HepG2 (cell line): ENCODE results near the gene STOM. TPM values are rescaled to one million over a fixed set of nuclear protein-coding genes. Genes with fewer than 3 reads are reported as not detected.

Source experiments
- AGO1 ChIP-seq: fragments of 200-400 bp; formaldehyde crosslinking; IDR thresholded peaks from 2 replicates; pipeline ENCODE4 v1.6.1; 2017; ENCODE audit warnings: mild to moderate bottlenecking, low read depth, low read length, moderate library complexity; ENCODE audit not compliant: poor library complexity, severe bottlenecking
- ARID2 ChIP-seq: sonication (generic); formaldehyde crosslinking; IDR thresholded peaks from 2 replicates; pipeline ENCODE4 v1.8.1; 2022; ENCODE audit warnings: mild to moderate bottlenecking, missing genetic modification reagents, borderline replicate concordance
- ARID5B ChIP-seq: IDR thresholded peaks from 2 replicates; pipeline ENCODE4 v1.4.0; 2020; ENCODE audit warnings: mild to moderate bottlenecking, missing genetic modification reagents
- BCL3 ChIP-seq: sonication (generic); formaldehyde crosslinking; IDR thresholded peaks from 2 replicates; pipeline ENCODE4 v1.5.1; 2020; ENCODE audit warnings: mild to moderate bottlenecking, missing genetic modification reagents, moderate library complexity
- BCL6 ChIP-seq: IDR thresholded peaks from 2 replicates; pipeline ENCODE4 v1.6.1; 2016; ENCODE audit warnings: missing genetic modification reagents, missing compliant biosample characterization
- FOXK2 ChIP-seq: fragments of 450-650 bp; IDR thresholded peaks from 2 replicates; pipeline ENCODE4 v1.6.1; 2016
- KLF12 ChIP-seq: sonication (generic); formaldehyde crosslinking; IDR thresholded peaks from 2 replicates; pipeline ENCODE4 v1.4.0; 2020; ENCODE audit warnings: missing genetic modification reagents, borderline replicate concordance
- KLF16 ChIP-seq, 2 experiments: sonication (generic) in 1 of 2; formaldehyde crosslinking in 1 of 2; IDR thresholded peaks; 2 replicates each; pipeline versions ENCODE4 v1.6.1 to v1.8.0; 2016 to 2023; ENCODE audit warnings: missing genetic modification reagents in 2 of 2, missing compliant biosample characterization in 1 of 2
- MAF1 ChIP-seq: sonication (generic); formaldehyde crosslinking; IDR thresholded peaks from 2 replicates; pipeline ENCODE4 v1.5.0; 2020; ENCODE audit warnings: missing genetic modification reagents, borderline replicate concordance
- MYNN ChIP-seq: sonication (generic); formaldehyde crosslinking; IDR thresholded peaks from 2 replicates; pipeline ENCODE4 v1.4.0; 2020; ENCODE audit warnings: mild to moderate bottlenecking, low read depth, missing genetic modification reagents
- PATZ1 ChIP-seq: sonication (generic); formaldehyde crosslinking; IDR thresholded peaks from 2 replicates; pipeline ENCODE4 v1.4.0; 2020; ENCODE audit warnings: missing genetic modification reagents
- SAFB2 ChIP-seq: sonication (generic); formaldehyde crosslinking; IDR thresholded peaks from 2 replicates; pipeline ENCODE4 v1.5.1; 2020; ENCODE audit warnings: missing genetic modification reagents, low read depth, mild to moderate bottlenecking, borderline replicate concordance
- TEAD2 ChIP-seq: sonication (generic); formaldehyde crosslinking; IDR thresholded peaks from 2 replicates; pipeline ENCODE4 v1.9.0; 2021; ENCODE audit warnings: missing genetic modification reagents
- UBTF ChIP-seq: sonication (generic); formaldehyde crosslinking; IDR thresholded peaks from 2 replicates; pipeline ENCODE4 v1.4.0; 2020; ENCODE audit warnings: mild to moderate bottlenecking, missing genetic modification reagents
- ZMAT3 ChIP-seq: sonication (generic); formaldehyde crosslinking; conservative IDR thresholded peaks from 2 replicates; pipeline ENCODE4 v1.7.0; 2021; ENCODE audit warnings: missing genetic modification reagents
- ZNF10 ChIP-seq: sonication (generic); formaldehyde crosslinking; IDR thresholded peaks from 2 replicates; pipeline ENCODE4 v1.4.0; 2020; ENCODE audit warnings: mild to moderate bottlenecking, low read depth, missing genetic modification reagents, borderline replicate concordance
- ZNF230 ChIP-seq: sonication (generic); formaldehyde crosslinking; IDR thresholded peaks from 2 replicates; pipeline ENCODE4 v1.4.0; 2020; ENCODE audit warnings: mild to moderate bottlenecking, missing genetic modification reagents
- ZNF234 ChIP-seq: sonication (generic); formaldehyde crosslinking; conservative IDR thresholded peaks from 2 replicates; pipeline ENCODE4 v1.5.1; 2020; ENCODE audit warnings: mild to moderate bottlenecking, missing genetic modification reagents
- ZNF292 ChIP-seq: sonication (generic); formaldehyde crosslinking; IDR thresholded peaks from 2 replicates; pipeline ENCODE4 v1.8.1; 2022; ENCODE audit warnings: mild to moderate bottlenecking, low read depth, missing genetic modification reagents, borderline replicate concordance
- ZNF331 ChIP-seq: sonication (generic); formaldehyde crosslinking; IDR thresholded peaks from 2 replicates; pipeline ENCODE4 v1.4.0; 2020; ENCODE audit warnings: missing genetic modification reagents
- ZNF557 ChIP-seq: sonication (generic); formaldehyde crosslinking; IDR thresholded peaks from 2 replicates; pipeline ENCODE4 v1.4.0; 2020; ENCODE audit warnings: missing genetic modification reagents
- ZNF564 ChIP-seq: sonication (generic); formaldehyde crosslinking; IDR thresholded peaks from 2 replicates; pipeline ENCODE4 v1.8.1; 2023; ENCODE audit warnings: mild to moderate bottlenecking, missing genetic modification reagents
- polyA plus RNA-seq, 8 experiments: library from polyadenylated mRNA; depleted of rRNA in 3 of 8; stranded (reverse) in 7 of 8; unstranded in 1 of 8; fragments of >200 nt; fragmentation: Illumina TruSeq in 4 of 8; extraction: Trizol in 4 of 8; gene quantifications; 2 replicates each; pipeline versions ENCODE4 v1.2.1 to v1.2.3, GENCODE V29; 2011 to 2016; ENCODE audit warnings: low read depth in 4 of 8, missing spikeins in 1 of 8, mixed read lengths in 1 of 8; ENCODE audit not compliant: insufficient read depth in 1 of 8
- total RNA-seq, 5 experiments: library from RNA; depleted of rRNA; stranded (reverse); fragments of >200 nt; fragmentation: Illumina TruSeq; extraction: Trizol; gene quantifications; 2 replicates each; pipeline ENCODE4 v1.2.3, GENCODE V29; 2016; ENCODE audit warnings: low read depth in 1 of 5

STOM gene
- total and polyA plus RNA-seq, 2 of the 13 experiments (the other 11 are each of a cell fraction or from before 2014, with no cell fraction given): 43.6 to 165 TPM

- TF ChIP-seq ZMAT3 (CRISPR knock-in tag) (0 out of 2 replicates have a peak, but pooled peaks have one; percentile 74), TEAD2 (no peak), ZNF230 (CRISPR knock-in tag) (no peak), ZNF10 (CRISPR knock-in tag) (no peak), SAFB2 (CRISPR knock-in tag) (no peak), ZNF234 (CRISPR knock-in tag) (no peak), MYNN (CRISPR knock-in tag) (no peak), UBTF (CRISPR knock-in tag) (no peak), ZNF292 (CRISPR knock-in tag) (no peak), ARID2 (CRISPR knock-in tag) (no peak), FOXK2 (no peak), ARID5B (peak; percentile 78), BCL3 (no peak), PATZ1 (CRISPR knock-in tag) (peak; percentile 86), AGO1 (no peak), BCL6 (CRISPR knock-in tag) (peak; percentile 61), ZNF557 (no peak), KLF16 (CRISPR knock-in tag; IDR thresholded peaks at IDR 0.05) (no peak), KLF12 (CRISPR knock-in tag) (no peak), MAF1 (CRISPR knock-in tag) (no peak), ZNF564 (CRISPR knock-in tag) (no peak), ZNF331 (CRISPR knock-in tag) (no peak)
Measured at GRCh38 chr9:121298016-121298538, 72.0 kb downstream of the STOM start (continued).
